GM23338 (cell line): ENCODE results near the gene POFUT2. TPM values are rescaled to one million over a fixed set of nuclear protein-coding genes. Genes with fewer than 3 reads are reported as not detected.
A peak's percentile ranks its signal among the peaks of the same experiment; 100 is the strongest.

Source experiments
- ATAC-seq: fragments of 200-7000 bp; cut with Tn5 transposase; 3 replicates; pipeline ENCODE4 v1.9.1; 2020
- DNase-seq: peaks from one replicate; pipeline ENCODE4 v3.0.0-alpha.2; 2015; ENCODE audit warnings: low spot score
- H2AFZ ChIP-seq: fragments of 200-600 bp; sonication (generic); 2 replicates; pipeline ENCODE4 v1.8.0; 2016; ENCODE audit warnings: antibody characterized with exemption, mild to moderate bottlenecking, moderate library complexity
- H3F3A ChIP-seq: fragments of 200-600 bp; sonication (generic); replicated peaks from 2 replicates; pipeline ENCODE4 v1.8.0; 2017; ENCODE audit warnings: antibody characterized with exemption, mixed run types, low read depth
- H3K27ac ChIP-seq: fragments of 200-600 bp; sonication (generic); 2 replicates; pipeline ENCODE4 v1.6.1; 2016; ENCODE audit warnings: low read depth
- H3K27me3 ChIP-seq: fragments of 200-600 bp; sonication (generic); 2 replicates; pipeline ENCODE4 v1.8.0; 2016; ENCODE audit warnings: mild to moderate bottlenecking, mixed run types, moderate library complexity; ENCODE audit not compliant: insufficient read depth
- H3K36me3 ChIP-seq: fragments of 200-600 bp; sonication (generic); 2 replicates; pipeline ENCODE4 v1.8.0; 2016; ENCODE audit warnings: mild to moderate bottlenecking; ENCODE audit not compliant: insufficient read depth
- H3K4me1 ChIP-seq: fragments of 200-600 bp; sonication (generic); 2 replicates; pipeline ENCODE4 v1.8.0; 2016; ENCODE audit warnings: mild to moderate bottlenecking, moderate library complexity; ENCODE audit not compliant: insufficient read depth
- H3K4me2 ChIP-seq: fragments of 200-600 bp; sonication (generic); 2 replicates; pipeline ENCODE4 v1.7.1; 2017; ENCODE audit warnings: mixed run types
- H3K4me3 ChIP-seq: fragments of 200-600 bp; sonication (generic); 2 replicates; pipeline ENCODE4 v1.6.1; 2016; ENCODE audit warnings: mixed run types
- H3K79me2 ChIP-seq: fragments of 200-600 bp; sonication (generic); replicated peaks from 2 replicates; pipeline ENCODE4 v1.8.0; 2017; ENCODE audit warnings: mild to moderate bottlenecking; ENCODE audit not compliant: insufficient read depth
- H3K9me2 ChIP-seq: fragments of 200-600 bp; sonication (generic); 2 replicates; pipeline ENCODE4 v1.8.0; 2017; ENCODE audit not compliant: insufficient read depth
- H4K20me1 ChIP-seq: fragments of 200-600 bp; sonication (generic); replicated peaks from 2 replicates; pipeline ENCODE4 v1.8.0; 2017; ENCODE audit warnings: mild to moderate bottlenecking; ENCODE audit not compliant: insufficient read depth
- H3K27ac Mint-ChIP-seq: 2 replicates; pipeline ENCODE4 v1.8.0; 2020; ENCODE audit warnings: inconsistent platforms, mild to moderate bottlenecking, moderate library complexity, mixed read lengths
- H3K27me3 Mint-ChIP-seq: 3 replicates; pipeline ENCODE4 v1.8.0; 2022; ENCODE audit warnings: low read depth, mild to moderate bottlenecking, moderate library complexity, mixed read lengths, inconsistent platforms; ENCODE audit not compliant: insufficient read depth, poor library complexity
- H3K36me3 Mint-ChIP-seq: 3 replicates; pipeline ENCODE4 v1.8.0; 2021; ENCODE audit warnings: low read depth, mild to moderate bottlenecking, inconsistent platforms, moderate library complexity, mixed read lengths
- H3K4me1 Mint-ChIP-seq: 3 replicates; pipeline ENCODE4 v1.8.0; 2020; ENCODE audit warnings: mild to moderate bottlenecking, inconsistent platforms, mixed read lengths
- H3K4me3 Mint-ChIP-seq: 3 replicates; pipeline ENCODE4 v1.8.0; 2021; ENCODE audit warnings: moderate library complexity, mild to moderate bottlenecking, inconsistent platforms, mixed read lengths
- H3K9me3 Mint-ChIP-seq: 3 replicates; pipeline ENCODE4 v1.8.0; 2020; ENCODE audit warnings: moderate library complexity, mild to moderate bottlenecking, inconsistent platforms, mixed read lengths
- CREB1 ChIP-seq: fragments of 250-450 bp; sonication (Bioruptor Pico); IDR thresholded peaks from 2 replicates; pipeline ENCODE4 v1.5.0; 2020; ENCODE audit warnings: low read depth, mild to moderate bottlenecking, moderate library complexity
- CTCF ChIP-seq, 2 experiments: fragments of 200-600 bp in 1 of 2; sonication (generic) in 1 of 2; conservative IDR thresholded peaks; 2 replicates each; pipeline versions ENCODE4 v1.5.1 to v1.6.1; 2016 to 2017; ENCODE audit warnings: antibody characterized with exemption in 2 of 2, low read depth in 2 of 2, mild to moderate bottlenecking in 2 of 2, moderate library complexity in 1 of 2
- ETS1 ChIP-seq: IDR thresholded peaks from 2 replicates; pipeline ENCODE4 v1.6.1; 2016; ENCODE audit warnings: antibody characterized with exemption
- EZH2 ChIP-seq: fragments of 200-600 bp; sonication (generic); IDR thresholded peaks from one replicate; pipeline ENCODE4 v1.8.0; 2017; ENCODE audit warnings: antibody characterized with exemption, mild to moderate bottlenecking, low read depth; ENCODE audit not compliant: unreplicated experiment
- EZH2phosphoT487 ChIP-seq: fragments of 200-600 bp; sonication (generic); IDR thresholded peaks from one replicate; pipeline ENCODE4 v1.8.1; 2018; ENCODE audit warnings: antibody characterized with exemption; ENCODE audit not compliant: unreplicated experiment
- NANOG ChIP-seq: IDR thresholded peaks from 2 replicates; pipeline ENCODE4 v1.6.1; 2016; ENCODE audit warnings: antibody characterized with exemption, borderline replicate concordance
- POLR2AphosphoS5 ChIP-seq: IDR thresholded peaks from 2 replicates; pipeline ENCODE4 v1.6.1; 2016; ENCODE audit warnings: antibody characterized with exemption, low read depth
- STAT1 ChIP-seq: IDR thresholded peaks from one replicate; pipeline ENCODE4 v1.6.1; 2016; ENCODE audit warnings: antibody characterized with exemption; ENCODE audit not compliant: unreplicated experiment
- ZNF114 ChIP-seq: fragments of 250-450 bp; sonication (Bioruptor Pico); IDR thresholded peaks from 2 replicates; pipeline ENCODE4 v1.5.0; 2020; ENCODE audit warnings: mild to moderate bottlenecking, moderate library complexity
- ZNF331 ChIP-seq: fragments of 250-450 bp; sonication (Bioruptor Pico); IDR thresholded peaks from 2 replicates; pipeline ENCODE4 v1.5.0; 2020; ENCODE audit warnings: low read depth, mild to moderate bottlenecking, moderate library complexity
- polyA plus RNA-seq: library from polyadenylated mRNA; unstranded; fragments of >200 nt; fragmentation: Nextera tagmentation; extraction: Ambion mirVana; gene quantifications from 2 replicates; pipeline ENCODE4 v1.2.1, GENCODE V29; 2016
- total RNA-seq: library from RNA; depleted of rRNA; stranded (reverse); fragments of >200 nt; shearing (Covaris generic); gene quantifications from 2 replicates; pipeline ENCODE4 v1.2.3, GENCODE V29; 2014

The POFUT2 gene
- total and polyA plus RNA-seq, 2 experiments from 2014 or later, result 12.1 to 34.5 TPM

- no peak for TF ChIP-seq CTCF (conservative IDR thresholded peaks at IDR 0.05; ENCODE audit: low read depth in 2 of 2)
- no peak for TF ChIP-seq EZH2phosphoT487
These were observed 29.2 kb downstream of the POFUT2 start (continued) for GRCh38 chr21:45258466-45258865.

- peaks cover 7% of the 10 kb centered on the region for H3K27me3 Mint-ChIP-seq
- TF ChIP-seq EZH2, result no peak
- no peak for TF ChIP-seq NANOG
- no peak for TF ChIP-seq POLR2AphosphoS5
- no peak for TF ChIP-seq ZNF114
- Histone ChIP-seq H3K9me2 (no peaks in the 10 kb centered on the region), H2AFZ (no peak overlapping the region), H3K27me3 (no peaks in the 10 kb centered on the region), H3K4me3 (no peak overlapping the region), H3K4me1 (no peaks in the 10 kb centered on the region), H3K27ac (no peak overlapping the region), H3K4me2 (no peak overlapping the region), H3K79me2 (no peaks in the 10 kb centered on the region), H3F3A (no peaks in the 10 kb centered on the region), H3K36me3 (no peaks in the 10 kb centered on the region), H4K20me1 (no peaks in the 10 kb centered on the region; the same call in none of the 2 replicates)
- peak; percentile 53 for ATAC-seq
- H3K36me3 Mint-ChIP-seq, result no peaks in the 10 kb centered on the region
- H3K9me3 Mint-ChIP-seq, result no peaks in the 10 kb centered on the region
- no peaks in the 10 kb centered on the region for H3K4me1 Mint-ChIP-seq
- DNase-seq, result peak; percentile 43
- H3K4me3 Mint-ChIP-seq, result no peak overlapping the region
- no peak overlapping the region for H3K27ac Mint-ChIP-seq
These were observed 29.9 kb downstream of the POFUT2 start for GRCh38 chr21:45257673-45258341.

- no peak overlapping the region for H3K4me3 Mint-ChIP-seq
- H3K36me3 Mint-ChIP-seq, result no peaks in the 10 kb centered on the region
- H3F3A ChIP-seq, result no peaks in the 10 kb centered on the region
- no peaks in the 10 kb centered on the region for H3K9me2 ChIP-seq
- no peaks in the 10 kb centered on the region for H3K36me3 ChIP-seq
- H3K27ac ChIP-seq, result no peak overlapping the region
- no peaks in the 10 kb centered on the region for H3K9me3 Mint-ChIP-seq
- H3K27me3 ChIP-seq, result no peaks in the 10 kb centered on the region
- no peaks in the 10 kb centered on the region for H3K79me2 ChIP-seq
- H3K4me1 Mint-ChIP-seq, result no peaks in the 10 kb centered on the region
- H3K27ac Mint-ChIP-seq, result no peak overlapping the region
- ATAC-seq (peak; percentile 44), DNase-seq (no peak)
- H2AFZ ChIP-seq, result no peak overlapping the region
- peaks cover 5% of the 10 kb centered on the region for H3K27me3 Mint-ChIP-seq
- no peak overlapping the region for H3K4me2 ChIP-seq
- H4K20me1 ChIP-seq, result no peaks in the 10 kb centered on the region; the same call in 1 of the 2 replicates
- H3K4me3 ChIP-seq, result no peak overlapping the region
- H3K4me1 ChIP-seq, result no peaks in the 10 kb centered on the region
- no peak for TF ChIP-seq ZNF114
- no peak for TF ChIP-seq POLR2AphosphoS5
- no peak for TF ChIP-seq EZH2
- TF ChIP-seq CREB1 (CRISPR knock-in tag), result no peak
- TF ChIP-seq ZNF331, result no peak
- TF ChIP-seq STAT1, result no peak
- TF ChIP-seq ETS1, result no peak
These were observed 30.6 kb downstream of the POFUT2 start for GRCh38 chr21:45256912-45257672.
